GM12891 (cell line): ENCODE measurements around the gene SPACA7.

Experiments used
- PAX5 ChIP-seq: IDR thresholded peaks from 2 replicates; pipeline ENCODE4 v1.6.1; 2011; ENCODE audit warnings: low read length, moderate library complexity, mild to moderate bottlenecking; ENCODE audit not compliant: insufficient read depth, severe bottlenecking
- POLR2A ChIP-seq: IDR thresholded peaks from 2 replicates; pipeline ENCODE4 v1.6.1; 2011; ENCODE audit warnings: low read depth, low read length, control low read depth
- POLR2AphosphoS5 ChIP-seq: IDR thresholded peaks from 2 replicates; pipeline ENCODE4 v1.6.1; 2011; ENCODE audit warnings: low read depth, low read length, control low read depth
- POU2F2 ChIP-seq: IDR thresholded peaks from 2 replicates; pipeline ENCODE4 v1.6.1; 2011; ENCODE audit warnings: low read depth, mild to moderate bottlenecking, control low read depth, low read length, moderate library complexity
- SPI1 ChIP-seq: IDR thresholded peaks from 2 replicates; pipeline ENCODE4 v1.6.1; 2011; ENCODE audit warnings: low read depth, low read length, control low read depth
- TAF1 ChIP-seq: IDR thresholded peaks from 2 replicates; pipeline ENCODE4 v1.6.1; 2011; ENCODE audit warnings: low read depth, low read length, control low read depth

DNA sequence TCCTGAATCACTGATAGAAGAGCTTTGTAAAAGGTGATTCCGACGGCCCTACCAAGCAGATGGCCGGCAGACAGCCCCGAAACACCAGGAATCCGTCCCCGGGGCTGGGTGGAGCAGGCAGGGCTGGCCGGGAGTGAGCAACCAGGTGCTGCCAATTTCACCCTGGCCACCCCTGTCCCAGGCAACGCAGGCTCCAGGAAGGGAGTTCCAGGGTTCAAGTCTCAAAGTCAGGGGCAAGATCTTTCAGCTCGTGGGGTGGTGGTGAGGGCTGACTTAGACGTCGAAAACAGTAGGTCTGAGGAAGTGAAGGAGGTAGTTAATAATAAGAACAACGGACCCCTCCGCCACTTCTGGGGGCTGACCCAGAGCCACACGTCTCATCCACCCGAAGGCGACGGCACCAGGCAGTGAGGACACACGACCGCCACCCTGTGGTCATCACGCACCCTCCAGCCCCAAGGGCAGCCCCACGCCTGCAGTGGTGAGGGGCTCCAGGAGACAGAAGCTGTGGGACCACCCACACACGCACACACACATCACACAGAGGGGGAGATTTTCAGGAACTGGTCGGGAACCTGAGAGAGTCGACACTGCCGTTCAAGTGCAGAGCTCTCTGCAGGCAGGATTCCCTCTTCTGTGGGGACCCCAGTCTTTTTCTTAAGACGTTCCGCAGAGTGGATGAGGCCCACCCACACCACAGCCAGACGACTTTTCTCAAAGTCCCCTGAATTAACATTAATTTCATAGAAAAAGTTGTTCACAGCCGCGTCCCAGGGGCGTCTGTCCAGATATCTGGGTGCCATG, 67.2 kb downstream of the SPACA7 start:
- no peak for TF ChIP-seq POLR2AphosphoS5
- TF ChIP-seq POLR2A = no peak
- TF ChIP-seq POU2F2 = no peak
- no peak for TF ChIP-seq TAF1
- no peak for TF ChIP-seq PAX5
- TF ChIP-seq SPI1 = no peak
